Adrenal gland (tissue), 12 donors: ENCODE results near the gene ZNF428. TPM values are rescaled to one million over a fixed set of nuclear protein-coding genes. Genes with fewer than 3 reads are reported as not detected.
A peak's percentile ranks its signal among the peaks of the same experiment; 100 is the strongest.

Source experiments
- DNase-seq, 7 donors: peaks; one replicate each; pipeline ENCODE4 v3.0.0-alpha.2; 2019 to 2020
- H3K27ac ChIP-seq, 5 donors: fragments of 200-600 bp; sonication (generic) in 4 of 5; 1 replicate in 3 of 5; 2 replicates in 2 of 5; pipeline versions ENCODE4 v1.5.1 to v1.8.0; 2016 to 2020; ENCODE audit warnings: mild to moderate bottlenecking in 1 of 5
- H3K27me3 ChIP-seq: fragments of 200-600 bp; 2 replicates; pipeline ENCODE4 v1.8.0; 2021
- H3K36me3 ChIP-seq, 2 donors: fragments of 200-600 bp; replicated peaks in 1 of 2; 1 replicate in 1 of 2; 2 replicates in 1 of 2; pipeline versions ENCODE4 v1.5.1 to v1.8.0; 2018 to 2022
- H3K4me1 ChIP-seq, 2 donors: fragments of 200-600 bp; replicated peaks in 1 of 2; 1 replicate in 1 of 2; 2 replicates in 1 of 2; pipeline versions ENCODE4 v1.5.1 to v1.8.0; 2018 to 2021
- H3K4me3 ChIP-seq, 4 donors: fragments of 200-600 bp; sonication (generic) in 3 of 4; one replicate each; pipeline ENCODE4 v1.5.1; 2016 to 2018
- H3K9me3 ChIP-seq, 3 donors: fragments of 200-600 bp; sonication (generic) in 1 of 3; replicated peaks in 1 of 3; 1 replicate in 2 of 3; 2 replicates in 1 of 3; pipeline versions ENCODE4 v1.5.1 to v1.8.0; 2016 to 2021
- CTCF ChIP-seq, 6 experiments: fragments of 450-650 bp in 4 of 6; fragments of 200-600 bp in 2 of 6; sonication (generic) in 1 of 6; IDR thresholded peaks; 1 replicate in 5 of 6; 2 replicates in 1 of 6; pipeline versions ENCODE4 v1.5.1 to v1.8.0; 2016 to 2021; ENCODE audit warnings: antibody characterized with exemption in 6 of 6, mild to moderate bottlenecking in 2 of 6, moderate library complexity in 1 of 6
- POLR2A ChIP-seq, 2 donors: fragments of 450-650 bp; IDR thresholded peaks; one replicate each; pipeline ENCODE4 v1.6.1; 2017; ENCODE audit warnings: antibody characterized with exemption in 2 of 2, mild to moderate bottlenecking in 2 of 2, moderate library complexity in 1 of 2
- WGBS, 4 donors: extraction: QIAGEN DNeasy Blood & Tissue Kit in 2 of 4; methylation state at CpG; one replicate each; pipeline versions ENCODE4 v1.1.5 to v1.1.7; 2013 to 2017; 5-methylcytosine and 5-hydroxymethylcytosine counted together
- intact Hi-C, 2 donors: fragments of 100-400 bp; cut with DNase I; formaldehyde crosslinking; loops; one replicate each; pipeline versions ENCODE4 v1.14.1 to v1.15.0; 2022 to 2023
- polyA plus RNA-seq, 3 donors: library from polyadenylated mRNA; stranded (reverse); fragments of 200-250 nt in 2 of 3; fragments of 350-450 nt in 1 of 3; fragmentation: Illumina TruSeq in 1 of 3; extraction: RNeasy Lipid Tissue Mini Kit (QIAGEN cat#74804) in 1 of 3; gene quantifications; one replicate each; pipeline ENCODE4 v1.2.3, GENCODE V29; 2013 to 2014
- total RNA-seq, 9 donors: library from RNA; depleted of rRNA in 4 of 9; stranded (reverse); fragments of >200 nt in 4 of 9; fragments of 120-200 nt in 1 of 9; fragmentation: NEBNext Ultra II Directional in 1 of 9; extraction: Animal tissue kit (Norgen Biotek cat#: 25700) in 1 of 9; gene quantifications; one replicate each; pipeline versions ENCODE4 v1.1.0 to v1.2.4, GENCODE V29; 2013 to 2023
- donor health status: healthy with polysubstance abuse.
- donor health status: Bipolar disorder and iron deficiency.
- donor health status: DM: yes; HTN: yes; CAD: no.
- donor health status: DM: no; HTN: no; CAD: no.
- donor health status: DM: no; HTN: no; CAD: no.
- donor health status: DM: yes; HTN: yes; CAD: no.

ZNF428 gene
- total and polyA plus RNA-seq, 12 donors = 10.3 to 214 (median 58.8) TPM

GRCh38 chr19:43641333-43641732 is 21.9 kb upstream of the ZNF428 start:
- intact Hi-C loops = no loop called here
- TF ChIP-seq POLR2A (IDR thresholded peaks at IDR 0.05) (no peak), CTCF (IDR thresholded peaks at IDR 0.05) (no peak)
- Histone ChIP-seq H3K9me3 (no peaks in the 10 kb centered on the region), H3K4me3 (no peak overlapping the region), H3K4me1 (peaks cover 10 to 12% of the 10 kb centered on the region in 2 donors), H3K27me3 (no peaks in the 10 kb centered on the region), H3K36me3 (no peaks in the 10 kb centered on the region), H3K27ac (no peak overlapping the region)
- no peak for DNase-seq
- 72 to 77% (median 75%) methylated on average over 2 of the region's 2 CpGs for WGBS, 4 donors

- intact Hi-C loops = no loop called here
- Histone ChIP-seq H3K9me3 (no peaks in the 10 kb centered on the region), H3K36me3 (no peaks in the 10 kb centered on the region), H3K4me3 (peak overlapping the region in 2 of 4 donors; percentile 59 to 68), H3K27me3 (no peaks in the 10 kb centered on the region), H3K27ac (no peak overlapping the region), H3K4me1 (peaks cover 11 to 12% of the 10 kb centered on the region in 2 donors)
- WGBS, 4 donors = 0 to 11% (median 7%) methylated on average over 8 to 9 of the region's 9 CpGs
- no peak for DNase-seq
- TF ChIP-seq CTCF (IDR thresholded peaks at IDR 0.05) (no peak), POLR2A (IDR thresholded peaks at IDR 0.05) (no peak)
These were observed 21.0 kb upstream of the ZNF428 start for GRCh38 chr19:43640424-43640757.

GRCh38 chr19:43639519-43640423 is 20.3 kb upstream of the ZNF428 start, which contains the start of gene CADM4:
TSS of gene CADM4 (minus strand) at chr19:43639850. CDS start at chr19:43639790, 60 bp downstream.
- intact Hi-C loops = no loop called here
- Histone ChIP-seq H3K4me3 (peak within 1 kb of the TSS in 3 of 4 donors; percentile 33 to 68 (median 59)), H3K27ac (peak within 1 kb of the TSS in 2 of 5 donors; percentile 19 to 54), H3K36me3 (no peaks in the 10 kb centered on the region), H3K4me1 (peaks cover 17 to 18% of the 10 kb centered on the region in 2 donors), H3K9me3 (no peaks in the 10 kb centered on the region), H3K27me3 (no peaks in the 10 kb centered on the region)
- peak in 3 of 7 donors; percentile 29 to 60 (median 46) for DNase-seq
- WGBS, 4 donors = 1 to 2% (median 1%) methylated on average over 23 to 106 of the region's 110 CpGs
- TF ChIP-seq POLR2A (IDR thresholded peaks at IDR 0.05) (no peak), CTCF (IDR thresholded peaks at IDR 0.05) (no peak)

GRCh38 chr19:43638995-43639518 is 19.6 kb upstream of the ZNF428 start:
- DNase-seq = no peak
- H3K27ac ChIP-seq = peak overlapping the region in 2 of 5 donors; percentile 19 to 54
- H3K4me1 ChIP-seq = peaks cover 17 to 20% of the 10 kb centered on the region in 2 donors
- no peaks in the 10 kb centered on the region for H3K36me3 ChIP-seq
- H3K27me3 ChIP-seq = no peaks in the 10 kb centered on the region
- no peak for TF ChIP-seq CTCF (IDR thresholded peaks at IDR 0.05)
- no peak for TF ChIP-seq POLR2A (IDR thresholded peaks at IDR 0.05)
- no peaks in the 10 kb centered on the region for H3K9me3 ChIP-seq
- H3K4me3 ChIP-seq = peak overlapping the region in 2 of 4 donors; percentile 33 to 68
- intact Hi-C loops = no loop called here
- WGBS, 4 donors = 7 to 12% (median 9%) methylated on average over 16 to 18 of the region's 18 CpGs
